ENCODE measurements around the gene NXPE4. TPM values are rescaled to one million over a fixed set of nuclear protein-coding genes. Genes with fewer than 3 reads are reported as not detected.
"Not testable (repeated sequence)": the region's sequence is repeated elsewhere in the genome, so short reads cannot be mapped to it uniquely, and the experiment has no call there.

The NXPE4 gene
- total and polyA plus RNA-seq, 10 donors: 0.07 to 0.28 (median 0.25) TPM; not detected in 7

GRCh38 chr11:114615448-114616361, 20.1 kb upstream of the NXPE4 start:
- intact Hi-C loops (cut with DNase I; ENCODE audit: low total_unique reads): no loop called here
- H3K27me3 ChIP-seq (replicated peaks in 1 of 7): no peaks in the 10 kb centered on the region
- H3K9me3 ChIP-seq: peaks cover 0 to 50% (median 9%) of the 10 kb centered on the region in 8 donors
- no peak overlapping the region for H3K27ac ChIP-seq
- TF ChIP-seq CTCF (IDR thresholded peaks at IDR 0.05 in 8 of 11, conservative IDR thresholded peaks at IDR 0.05 in 3 of 11): no peak
- TF ChIP-seq POLR2A (IDR thresholded peaks at IDR 0.05): no peak
- TF ChIP-seq POLR2AphosphoS5 (IDR thresholded peaks at IDR 0.05): no peak
- H3K4me1 ChIP-seq: no peaks in the 10 kb centered on the region
- H3K4me3 ChIP-seq: no peak overlapping the region
- no peaks in the 10 kb centered on the region for H3K36me3 ChIP-seq
- DNase-seq: no peak
- 82 to 90% (median 88%) methylated on average over 17 of the region's 17 CpGs for WGBS, 5 donors

- Histone ChIP-seq H3K27me3 (replicated peaks in 1 of 7) (no peaks in the 10 kb centered on the region), H3K27ac (no peak overlapping the region), H3K36me3 (no peaks in the 10 kb centered on the region), H3K4me1 (no peaks in the 10 kb centered on the region), H3K9me3 (peaks cover 0 to 39% (median 12%) of the 10 kb centered on the region in 8 donors), H3K4me3 (no peak overlapping the region)
- no peak for DNase-seq
- intact Hi-C loops (cut with DNase I; ENCODE audit: low total_unique reads): no loop called here
- TF ChIP-seq POLR2A (IDR thresholded peaks at IDR 0.05) (no peak), POLR2AphosphoS5 (IDR thresholded peaks at IDR 0.05) (no peak), CTCF (IDR thresholded peaks at IDR 0.05 in 8 of 11, conservative IDR thresholded peaks at IDR 0.05 in 3 of 11) (no peak)
- 85 to 93% (median 89%) methylated on average over 11 of the region's 11 CpGs for WGBS, 5 donors
Observed at GRCh38 chr11:114614127-114614720, 18.6 kb upstream of the NXPE4 start.

- intact Hi-C loops (cut with DNase I; ENCODE audit: low total_unique reads); H3K27ac ChIP-seq: not testable (repeated sequence)
- 86 to 95% (median 87%) methylated on average over 9 of the region's 9 CpGs for WGBS, 5 donors
Observed at GRCh38 chr11:114613094-114613493, 17.5 kb upstream of the NXPE4 start.

GRCh38 chr11:114612686-114613085, 17.1 kb upstream of the NXPE4 start:
- Histone ChIP-seq H3K4me3 (no peak overlapping the region), H3K27me3 (replicated peaks in 1 of 7) (no peaks in the 10 kb centered on the region), H3K27ac (no peak overlapping the region), H3K9me3 (peaks cover 0 to 42% (median 9%) of the 10 kb centered on the region in 8 donors), H3K4me1 (no peaks in the 10 kb centered on the region), H3K36me3 (no peaks in the 10 kb centered on the region)
- no peak for DNase-seq
- WGBS, 5 donors: 80 to 92% (median 88%) methylated on average over 9 of the region's 9 CpGs
- intact Hi-C loops (cut with DNase I; ENCODE audit: low total_unique reads): no loop called here
- TF ChIP-seq POLR2A (IDR thresholded peaks at IDR 0.05) (no peak), POLR2AphosphoS5 (IDR thresholded peaks at IDR 0.05) (no peak), CTCF (IDR thresholded peaks at IDR 0.05 in 8 of 11, conservative IDR thresholded peaks at IDR 0.05 in 3 of 11) (no peak)

More at GRCh38 chr11:114613094-114613493, 17.5 kb upstream of the NXPE4 start:
- not testable (repeated sequence) for H3K4me1 ChIP-seq; H3K27me3 ChIP-seq (replicated peaks in 1 of 7); DNase-seq; H3K4me3 ChIP-seq; H3K36me3 ChIP-seq
- peaks cover 0 to 40% (median 8%) of the 10 kb centered on the region in 8 donors for H3K9me3 ChIP-seq

GRCh38 chr11:114612199-114612598, 16.6 kb upstream of the NXPE4 start:
- H3K36me3 ChIP-seq; H3K4me1 ChIP-seq; H3K27ac ChIP-seq; H3K27me3 ChIP-seq (replicated peaks in 1 of 7); intact Hi-C loops (cut with DNase I; ENCODE audit: low total_unique reads); DNase-seq; H3K4me3 ChIP-seq: not testable (repeated sequence)
- peaks cover 0 to 42% (median 12%) of the 10 kb centered on the region in 8 donors for H3K9me3 ChIP-seq
- 78 to 93% (median 87%) methylated on average over 9 of the region's 9 CpGs for WGBS, 5 donors

All from spleen (tissue), 11 donors.